ENCODE results near the gene ADGRA3.

GRCh38 chr4:22514481-22514880, 1.4 kb downstream of the ADGRA3 start:
- TF ChIP-seq CTCF (conservative IDR thresholded peaks at IDR 0.05; ENCODE audit: low read depth, low read length): no peak
- TF ChIP-seq EZH2 (IDR thresholded peaks at IDR 0.05; ENCODE audit: low read length, unreplicated experiment): no peak
- no peak for TF ChIP-seq EZH2phosphoT487 (IDR thresholded peaks at IDR 0.05; ENCODE audit: borderline replicate concordance, low read length)
